Measurements from ENCODE around the gene WDR81.

DNA sequence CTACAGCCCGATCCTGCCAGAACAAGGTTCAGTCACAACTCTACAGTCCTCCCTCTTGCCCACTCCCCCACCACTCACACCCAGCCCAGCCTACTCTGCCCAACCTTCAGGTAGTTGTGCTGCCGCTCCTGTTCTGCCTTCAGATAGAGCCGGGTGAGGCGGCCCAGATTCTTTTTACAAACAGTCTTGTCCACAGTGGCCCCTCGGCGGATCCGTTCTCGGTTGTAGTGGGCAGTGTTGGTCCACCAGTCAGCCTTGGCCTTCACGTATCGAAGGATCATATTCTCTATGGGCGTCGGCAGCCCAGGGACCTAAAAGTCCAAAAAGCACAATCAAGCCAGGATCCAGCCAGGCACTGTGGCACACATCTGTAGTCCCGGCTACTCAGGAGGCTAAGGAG lies 48.1 kb upstream of the WDR81 start:
- TF ChIP-seq, protein P1, sequence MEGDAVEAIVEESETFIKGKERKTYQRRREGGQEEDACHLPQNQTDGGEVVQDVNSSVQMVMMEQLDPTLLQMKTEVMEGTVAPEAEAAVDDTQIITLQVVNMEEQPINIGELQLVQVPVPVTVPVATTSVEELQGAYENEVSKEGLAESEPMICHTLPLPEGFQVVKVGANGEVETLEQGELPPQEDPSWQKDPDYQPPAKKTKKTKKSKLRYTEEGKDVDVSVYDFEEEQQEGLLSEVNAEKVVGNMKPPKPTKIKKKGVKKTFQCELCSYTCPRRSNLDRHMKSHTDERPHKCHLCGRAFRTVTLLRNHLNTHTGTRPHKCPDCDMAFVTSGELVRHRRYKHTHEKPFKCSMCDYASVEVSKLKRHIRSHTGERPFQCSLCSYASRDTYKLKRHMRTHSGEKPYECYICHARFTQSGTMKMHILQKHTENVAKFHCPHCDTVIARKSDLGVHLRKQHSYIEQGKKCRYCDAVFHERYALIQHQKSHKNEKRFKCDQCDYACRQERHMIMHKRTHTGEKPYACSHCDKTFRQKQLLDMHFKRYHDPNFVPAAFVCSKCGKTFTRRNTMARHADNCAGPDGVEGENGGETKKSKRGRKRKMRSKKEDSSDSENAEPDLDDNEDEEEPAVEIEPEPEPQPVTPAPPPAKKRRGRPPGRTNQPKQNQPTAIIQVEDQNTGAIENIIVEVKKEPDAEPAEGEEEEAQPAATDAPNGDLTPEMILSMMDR (IDR thresholded peaks at IDR 0.05; ENCODE audit: low read depth, low read length, poor library complexity, severe bottlenecking), result no peak
- no peak for TF ChIP-seq EZH2phosphoT487 (IDR thresholded peaks at IDR 0.05; ENCODE audit: borderline replicate concordance, low read length)

All from DOHH2 (cell line).